GM12878 (cell line): ENCODE data around the gene FFAR1. TPM values are rescaled to one million over a fixed set of nuclear protein-coding genes. Genes with fewer than 3 reads are reported as not detected.

Experiments used
- ATAC-seq: fragments of 200-7000 bp; cut with Tn5 transposase; 3 replicates; pipeline ENCODE4 v1.9.1; 2020; ENCODE audit warnings: mild to moderate bottlenecking, moderate library complexity
- BruUV-seq: library from RNA; stranded (reverse); fragments of 400-500 nt; replicated peaks from 2 replicates; lab custom pipeline; 2021; lab: Mats Ljungman, UMichigan
- CTCF ChIA-PET: fragments of 300-600 bp; sonication (Branson Sonifier 250); formaldehyde crosslinking; extraction: SDS; loops from one replicate; lab custom pipeline; 2021; ENCODE audit warnings: inconsistent platforms; lab: Yijun Ruan, JAX
- POLR2A ChIA-PET: fragments of 350-600 bp; formaldehyde crosslinking; extraction: SDS; loops from one replicate; lab custom pipeline; 2021; ENCODE audit warnings: inconsistent platforms; lab: Charles Lee
- RAD21 ChIA-PET: fragments of 300-600 bp; sonication (Branson Sonifier 250); formaldehyde crosslinking; loops from one replicate; lab custom pipeline; 2023; ENCODE audit warnings: antibody characterized with exemption; ENCODE audit not compliant: unreplicated experiment; lab: Charles Lee
- SMC1A ChIA-PET: fragments of 300-600 bp; sonication (Branson Sonifier 250); formaldehyde crosslinking; loops from one replicate; lab custom pipeline; 2023; ENCODE audit not compliant: unreplicated experiment, uncharacterized antibody; lab: Charles Lee
- DNase-seq: peaks from one replicate; pipeline ENCODE4 v3.0.0-alpha.2; 2011; ENCODE audit warnings: low read depth, low spot score
- FAIRE-seq: peaks from 3 replicates; lab custom pipeline; 2011; peaks lifted over from hg19 to GRCh38; lab: Jason Lieb, UNC
- H2AFZ ChIP-seq: 2 replicates; pipeline ENCODE4 v1.6.0; 2011; ENCODE audit warnings: low read depth, low read length, control low read depth; ENCODE audit not compliant: control insufficient read depth
- H3K27ac ChIP-seq: 2 replicates; pipeline ENCODE4 v1.5.1; 2011; ENCODE audit warnings: control low read depth; ENCODE audit not compliant: control insufficient read depth, insufficient read depth
- H3K27me3 ChIP-seq, 2 experiments: replicated peaks in 1 of 2; 2 replicates each; pipeline versions ENCODE4 v1.6.0 to v1.6.1; 2011; ENCODE audit warnings: low read length in 1 of 2; ENCODE audit not compliant: control insufficient read depth in 2 of 2, insufficient read depth in 2 of 2
- H3K36me3 ChIP-seq, 2 experiments: 2 replicates each; pipeline ENCODE4 v1.5.1; 2011; ENCODE audit warnings: low read length in 1 of 2; ENCODE audit not compliant: control insufficient read depth in 2 of 2, insufficient read depth in 2 of 2
- H3K4me1 ChIP-seq: 2 replicates; pipeline ENCODE4 v1.6.1; 2011; ENCODE audit warnings: mild to moderate bottlenecking, low read length, moderate library complexity, mixed read lengths; ENCODE audit not compliant: control insufficient read depth, insufficient read depth
- H3K4me2 ChIP-seq: 2 replicates; pipeline ENCODE4 v1.6.0; 2011; ENCODE audit warnings: control low read depth; ENCODE audit not compliant: control insufficient read depth, insufficient read depth
- H3K4me3 ChIP-seq: fragments of 200-600 bp; sonication (generic); 2 replicates; pipeline ENCODE4 v1.5.1; 2016
- H3K79me2 ChIP-seq: 2 replicates; pipeline ENCODE4 v1.6.0; 2011; ENCODE audit warnings: low read length; ENCODE audit not compliant: control insufficient read depth, insufficient read depth
- H3K9ac ChIP-seq: 2 replicates; pipeline ENCODE4 v1.8.0; 2011; ENCODE audit warnings: low read length, control low read depth, mixed read lengths; ENCODE audit not compliant: control insufficient read depth, insufficient read depth
- H3K9me3 ChIP-seq: replicated peaks from 3 replicates; pipeline ENCODE4 v1.5.1; 2011; ENCODE audit warnings: mild to moderate bottlenecking, low read length; ENCODE audit not compliant: control insufficient read depth, insufficient read depth
- H4K20me1 ChIP-seq: 2 replicates; pipeline ENCODE4 v1.6.0; 2011; ENCODE audit not compliant: control insufficient read depth, insufficient read depth
- ETV6 ChIP-seq, 2 experiments: fragments of 450-650 bp in 1 of 2; IDR thresholded peaks in 1 of 2; conservative IDR thresholded peaks in 1 of 2; 2 replicates each; pipeline ENCODE4 v1.6.1; 2014; ENCODE audit warnings: antibody characterized with exemption in 1 of 2, borderline replicate concordance in 1 of 2, low read depth in 1 of 2, mild to moderate bottlenecking in 1 of 2, moderate library complexity in 1 of 2
- FOXM1 ChIP-seq: IDR thresholded peaks from 2 replicates; pipeline ENCODE4 v1.6.1; 2012; ENCODE audit warnings: low read depth, mild to moderate bottlenecking, inconsistent platforms, low read length, moderate library complexity
- MAX ChIP-seq: IDR thresholded peaks from 2 replicates; pipeline ENCODE4 v1.6.1; 2012; ENCODE audit warnings: low read depth, low read length, improper control_type of control experiment
- MLLT1 ChIP-seq: fragments of 450-650 bp; IDR thresholded peaks from 2 replicates; pipeline ENCODE4 v1.6.1; 2016; ENCODE audit warnings: mild to moderate bottlenecking
- NFIC ChIP-seq: IDR thresholded peaks from 2 replicates; pipeline ENCODE4 v1.6.1; 2012; ENCODE audit warnings: low read depth, mild to moderate bottlenecking, inconsistent platforms, low read length, moderate library complexity
- PAX5 ChIP-seq: IDR thresholded peaks from 2 replicates; pipeline ENCODE4 v1.6.1; 2011; ENCODE audit warnings: low read depth, low read length, borderline replicate concordance
- PML ChIP-seq: IDR thresholded peaks from 2 replicates; pipeline ENCODE4 v1.6.1; 2012; ENCODE audit warnings: low read length, inconsistent platforms
- POLR2AphosphoS2 ChIP-seq: IDR thresholded peaks from 2 replicates; pipeline ENCODE4 v1.6.1; 2011; ENCODE audit warnings: low read depth, mild to moderate bottlenecking, low read length, improper control_type of control experiment, moderate library complexity
- RUNX3 ChIP-seq: IDR thresholded peaks from 2 replicates; pipeline ENCODE4 v1.6.1; 2012; ENCODE audit warnings: low read length, inconsistent platforms
- SREBF1 ChIP-seq: IDR thresholded peaks from 2 replicates; pipeline ENCODE4 v1.6.1; 2012; ENCODE audit warnings: mild to moderate bottlenecking, low read length
- TAF1 ChIP-seq: IDR thresholded peaks from 2 replicates; pipeline ENCODE4 v1.6.1; 2011; ENCODE audit warnings: mild to moderate bottlenecking, low read depth, low read length, borderline replicate concordance
- TCF12 ChIP-seq: IDR thresholded peaks from 2 replicates; pipeline ENCODE4 v1.6.1; 2011; ENCODE audit warnings: low read depth, mild to moderate bottlenecking, low read length
- WGBS: methylation state at CpG from one replicate; pipeline ENCODE4 v1.1.6; 2016; ENCODE audit warnings: low lambda C conversion rate; ENCODE audit not compliant: insufficient replicate concordance, insufficient coverage; ENCODE audit errors: missing lambda C conversion rate; 5-methylcytosine and 5-hydroxymethylcytosine counted together
- in situ Hi-C: fragments of 300-500 bp; cut with MboI; formaldehyde crosslinking; loops from 9 replicates; pipeline ENCODE4 v1.14.3; 2018; ENCODE audit warnings: mixed read lengths
- intact Hi-C: fragments of 100-400 bp; cut with micrococcal nuclease; formaldehyde crosslinking; loops from one replicate; pipeline ENCODE4 v1.14.2; 2022; ENCODE audit not compliant: unreplicated experiment
- polyA plus RNA-seq, 11 experiments: library from polyadenylated mRNA; depleted of rRNA in 4 of 11; unstranded in 6 of 11; stranded (reverse) in 5 of 11; fragments of >200 nt; fragmentation: Nextera tagmentation in 4 of 11; fragmentation: Illumina TruSeq in 1 of 11; extraction: Ambion mirVana in 4 of 11; extraction: Trizol in 1 of 11; gene quantifications; 1 replicate in 1 of 11; 2 replicates in 10 of 11; pipeline versions ENCODE4 v1.2.1 to v1.2.3, GENCODE V29; 2011 to 2016; ENCODE audit warnings: inconsistent platforms in 2 of 11, missing spikeins in 2 of 11, low read depth in 1 of 11
- total RNA-seq, 4 experiments: library from RNA; depleted of rRNA in 3 of 4; stranded (reverse); fragments of >200 nt in 3 of 4; fragmentation: Illumina TruSeq in 1 of 4; extraction: Trizol in 1 of 4; gene quantifications; 2 replicates each; pipeline versions ENCODE4 v1.2.1 to v1.2.3, GENCODE V29; 2013 to 2021
- TF ChIP-seq, protein P1 (sequence below): fragments of 450-650 bp; IDR thresholded peaks from 2 replicates; pipeline ENCODE4 v1.6.1; 2014; ENCODE audit warnings: mild to moderate bottlenecking
- TF ChIP-seq, protein P2 (sequence below): fragments of 450-650 bp; IDR thresholded peaks from 2 replicates; pipeline ENCODE4 v1.6.1; 2018; ENCODE audit warnings: mild to moderate bottlenecking, low read depth, moderate library complexity; ENCODE audit not compliant: partially characterized antibody

The FFAR1 gene
- total and polyA plus RNA-seq, 10 of the 15 experiments (the other 5 are each of a cell fraction or from before 2014, with no cell fraction given) = 0.05 to 0.62 (median 0.14) TPM; not detected in 2

DNA sequence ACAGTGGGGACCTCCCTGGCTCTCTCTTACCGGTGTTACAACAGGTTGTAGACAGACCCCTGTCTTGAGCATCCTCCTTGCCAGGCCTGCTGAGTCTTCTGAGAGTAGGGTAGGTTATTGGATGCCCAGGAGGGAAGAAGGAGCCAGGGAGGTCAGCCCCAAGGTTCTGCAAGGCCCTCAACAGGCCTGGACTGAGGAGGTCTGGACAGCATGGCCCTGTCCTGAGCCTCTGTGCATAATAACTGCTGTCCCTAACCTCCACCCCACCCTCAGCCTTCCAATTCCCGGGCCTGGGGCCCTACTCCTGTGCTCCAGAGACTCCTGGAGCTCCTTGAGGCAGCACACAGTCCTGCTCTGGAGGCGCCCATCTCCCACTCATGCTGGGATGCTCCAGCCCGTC, 18.4 kb upstream of the FFAR1 start (continued):
- no peak for TF ChIP-seq RUNX3
- no peak for TF ChIP-seq ETV6 (conservative IDR thresholded peaks at IDR 0.05 in 1 of 2, IDR thresholded peaks at IDR 0.05 in 1 of 2; ENCODE audit: borderline replicate concordance in 1 of 2, low read depth in 1 of 2)
- no peak for TF ChIP-seq NFIC
- 0 out of 2 replicates have a peak, but pooled peaks have one; percentile 30 for TF ChIP-seq MAX
- TF ChIP-seq SREBF1 = no peak
- no peak for TF ChIP-seq FOXM1
- TF ChIP-seq PAX5 = no peak

DNA sequence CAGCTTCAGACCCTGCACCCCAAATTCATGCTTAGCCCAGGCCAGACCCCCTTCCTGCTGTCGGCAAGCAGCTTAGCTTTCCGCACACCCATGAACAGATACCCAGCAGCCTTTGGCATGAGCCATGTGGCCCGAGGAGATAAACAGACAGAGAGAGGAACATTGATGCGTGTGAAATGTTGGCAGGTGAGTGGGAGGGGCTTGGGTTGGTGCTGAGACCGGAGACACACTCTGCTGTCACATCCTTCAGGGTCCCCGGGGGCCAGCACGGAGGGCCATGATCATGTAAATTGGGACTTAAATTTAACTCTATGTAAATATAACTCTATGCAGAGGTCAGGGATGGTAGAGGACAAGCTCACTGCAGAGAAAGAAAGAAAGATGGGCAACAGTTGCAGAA, 17.2 kb upstream of the FFAR1 start:
- H2AFZ ChIP-seq = no peak overlapping the region
- CTCF ChIA-PET = interaction anchor here (0.6 to 6.5 kb wide), 7 partner anchors 11 to 139 kb away, joined by 3 to 35 read pairs (median 3); partner anchors contain the start of gene FFAR1
- DNase-seq (peak; percentile 93), ATAC-seq (peak; percentile 56), FAIRE-seq (peak; percentile 38)
- H3K4me3 ChIP-seq = peak overlapping the region; percentile 92
- peak overlapping the region; percentile 82 for H3K9ac ChIP-seq
- in situ Hi-C loops = loop anchor here (10.0 kb wide), 1 partner anchor 574 kb away; the partner anchor contains the start of genes HCST, NFKBID and TYROBP
- peaks cover 57% of the 10 kb centered on the region for H3K79me2 ChIP-seq
- H3K36me3 ChIP-seq = peaks cover 0 to 4% of the 10 kb centered on the region in 2 experiments; a peak in 1 of 4 replicates
- under 1% methylated on average over 7 of the region's 7 CpGs for WGBS
- no peaks in the 10 kb centered on the region for H4K20me1 ChIP-seq
- peak overlapping the region; percentile 93 for H3K27ac ChIP-seq
- BruUV-seq = no TSS peak
- H3K27me3 ChIP-seq = no peaks in the 10 kb centered on the region
- peaks cover 35% of the 10 kb centered on the region for H3K4me1 ChIP-seq
- intact Hi-C loops = loop anchor here (2.0 kb wide), 1 partner anchor 16 kb away; the partner anchor contains the start of gene FFAR1
- SMC1A ChIA-PET = interaction anchor here (0.6 to 9.8 kb wide), 11 partner anchors 10 to 189 kb away, joined by 3 to 152 read pairs (median 4); partner anchors contain the start of genes FFAR1 and FFAR2
- RAD21 ChIA-PET = interaction anchor here (0.9 to 9.4 kb wide), 9 partner anchors 9 to 165 kb away, joined by 3 to 127 read pairs (median 4); partner anchors contain the start of gene FFAR1
- H3K4me2 ChIP-seq = peak overlapping the region; percentile 96
- no peaks in the 10 kb centered on the region for H3K9me3 ChIP-seq
- POLR2A ChIA-PET = interaction anchor here (0.8 to 7.2 kb wide), 11 partner anchors 10 to 418 kb away, joined by 3 to 135 read pairs (median 4); partner anchors contain the start of genes FFAR1 and LIN37
- TF ChIP-seq, protein P1, sequence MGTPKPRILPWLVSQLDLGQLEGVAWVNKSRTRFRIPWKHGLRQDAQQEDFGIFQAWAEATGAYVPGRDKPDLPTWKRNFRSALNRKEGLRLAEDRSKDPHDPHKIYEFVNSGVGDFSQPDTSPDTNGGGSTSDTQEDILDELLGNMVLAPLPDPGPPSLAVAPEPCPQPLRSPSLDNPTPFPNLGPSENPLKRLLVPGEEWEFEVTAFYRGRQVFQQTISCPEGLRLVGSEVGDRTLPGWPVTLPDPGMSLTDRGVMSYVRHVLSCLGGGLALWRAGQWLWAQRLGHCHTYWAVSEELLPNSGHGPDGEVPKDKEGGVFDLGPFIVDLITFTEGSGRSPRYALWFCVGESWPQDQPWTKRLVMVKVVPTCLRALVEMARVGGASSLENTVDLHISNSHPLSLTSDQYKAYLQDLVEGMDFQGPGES = no peak
- TF ChIP-seq, protein P2, sequence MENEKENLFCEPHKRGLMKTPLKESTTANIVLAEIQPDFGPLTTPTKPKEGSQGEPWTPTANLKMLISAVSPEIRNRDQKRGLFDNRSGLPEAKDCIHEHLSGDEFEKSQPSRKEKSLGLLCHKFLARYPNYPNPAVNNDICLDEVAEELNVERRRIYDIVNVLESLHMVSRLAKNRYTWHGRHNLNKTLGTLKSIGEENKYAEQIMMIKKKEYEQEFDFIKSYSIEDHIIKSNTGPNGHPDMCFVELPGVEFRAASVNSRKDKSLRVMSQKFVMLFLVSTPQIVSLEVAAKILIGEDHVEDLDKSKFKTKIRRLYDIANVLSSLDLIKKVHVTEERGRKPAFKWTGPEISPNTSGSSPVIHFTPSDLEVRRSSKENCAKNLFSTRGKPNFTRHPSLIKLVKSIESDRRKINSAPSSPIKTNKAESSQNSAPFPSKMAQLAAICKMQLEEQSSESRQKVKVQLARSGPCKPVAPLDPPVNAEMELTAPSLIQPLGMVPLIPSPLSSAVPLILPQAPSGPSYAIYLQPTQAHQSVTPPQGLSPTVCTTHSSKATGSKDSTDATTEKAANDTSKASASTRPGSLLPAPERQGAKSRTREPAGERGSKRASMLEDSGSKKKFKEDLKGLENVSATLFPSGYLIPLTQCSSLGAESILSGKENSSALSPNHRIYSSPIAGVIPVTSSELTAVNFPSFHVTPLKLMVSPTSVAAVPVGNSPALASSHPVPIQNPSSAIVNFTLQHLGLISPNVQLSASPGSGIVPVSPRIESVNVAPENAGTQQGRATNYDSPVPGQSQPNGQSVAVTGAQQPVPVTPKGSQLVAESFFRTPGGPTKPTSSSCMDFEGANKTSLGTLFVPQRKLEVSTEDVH = no peak
- peak; percentile 51; the same call in 1 of the 2 replicates for TF ChIP-seq MLLT1
- TF ChIP-seq TAF1 = no peak
- peak; percentile 53 for TF ChIP-seq PML
- TF ChIP-seq POLR2AphosphoS2 = peak; percentile 94
- peak; percentile 73; the same call in 1 of the 2 replicates for TF ChIP-seq TCF12
